Posterior vena cava (tissue), 2 donors: ENCODE data around the gene MDFI. TPM values are rescaled to one million over a fixed set of nuclear protein-coding genes. Genes with fewer than 3 reads are reported as not detected.
"Not testable (repeated sequence)": the region's sequence is repeated elsewhere in the genome, so short reads cannot be mapped to it uniquely, and the experiment has no call there.

Experiments used
- DNase-seq: peaks from one replicate; pipeline ENCODE4 v3.0.0-alpha.2; 2020; ENCODE audit warnings: low spot score
- intact Hi-C, 2 donors: fragments of 100-400 bp; cut with DNase I; formaldehyde crosslinking; loops; one replicate each; pipeline versions ENCODE4 v1.14.1 to v1.14.2; 2022 to 2023
- total RNA-seq, 2 donors: library from RNA; stranded (reverse); fragmentation: NEBNext Ultra II Directional; extraction: Animal tissue kit (Norgen Biotek cat#: 25700); gene quantifications; one replicate each; pipeline ENCODE4 v1.2.1, GENCODE V29; 2021
- donor health status: DM: yes; HTN: yes; CAD: no.
- donor health status: DM: yes; HTN: yes; CAD: no.

The MDFI gene
- total RNA-seq, 2 donors from 2014 or later: 5.4 to 6.5 TPM

DNA sequence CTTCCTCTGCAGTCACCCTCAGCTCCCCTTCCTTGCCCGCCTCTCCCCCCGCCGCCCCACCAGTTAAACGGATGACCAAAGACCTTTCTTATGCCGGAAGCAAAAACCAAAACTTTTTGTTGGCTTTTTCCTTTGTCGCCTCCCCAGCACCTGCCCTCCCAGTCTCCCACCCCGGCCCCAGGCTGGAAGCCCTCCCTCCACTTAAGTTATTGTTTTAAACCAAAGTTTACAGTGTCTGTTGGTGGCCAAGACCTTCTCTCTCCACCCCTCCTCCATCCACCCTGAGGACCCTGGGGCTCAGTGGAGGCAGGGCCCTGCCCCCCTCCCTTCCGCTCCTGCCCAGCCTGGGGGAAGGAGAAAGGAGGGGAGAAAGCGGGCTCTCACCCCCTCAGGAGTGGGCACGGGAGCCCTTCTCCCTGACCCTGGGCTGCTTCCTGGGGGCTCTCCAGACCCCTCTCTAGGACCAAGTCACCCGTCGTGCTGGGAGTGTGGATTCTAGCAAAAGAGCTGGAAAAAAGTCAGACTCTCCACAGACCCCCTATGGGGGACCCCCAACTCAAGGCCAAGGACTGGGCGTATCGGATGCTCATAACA lies 38.3 kb upstream of the MDFI start:
- DNase-seq: peak; percentile 47
- intact Hi-C loops: loop anchor here (5.0 to 10.0 kb wide), 2 partner anchors 135 to 442 kb away; no protein-coding TSS in a partner anchor

DNA sequence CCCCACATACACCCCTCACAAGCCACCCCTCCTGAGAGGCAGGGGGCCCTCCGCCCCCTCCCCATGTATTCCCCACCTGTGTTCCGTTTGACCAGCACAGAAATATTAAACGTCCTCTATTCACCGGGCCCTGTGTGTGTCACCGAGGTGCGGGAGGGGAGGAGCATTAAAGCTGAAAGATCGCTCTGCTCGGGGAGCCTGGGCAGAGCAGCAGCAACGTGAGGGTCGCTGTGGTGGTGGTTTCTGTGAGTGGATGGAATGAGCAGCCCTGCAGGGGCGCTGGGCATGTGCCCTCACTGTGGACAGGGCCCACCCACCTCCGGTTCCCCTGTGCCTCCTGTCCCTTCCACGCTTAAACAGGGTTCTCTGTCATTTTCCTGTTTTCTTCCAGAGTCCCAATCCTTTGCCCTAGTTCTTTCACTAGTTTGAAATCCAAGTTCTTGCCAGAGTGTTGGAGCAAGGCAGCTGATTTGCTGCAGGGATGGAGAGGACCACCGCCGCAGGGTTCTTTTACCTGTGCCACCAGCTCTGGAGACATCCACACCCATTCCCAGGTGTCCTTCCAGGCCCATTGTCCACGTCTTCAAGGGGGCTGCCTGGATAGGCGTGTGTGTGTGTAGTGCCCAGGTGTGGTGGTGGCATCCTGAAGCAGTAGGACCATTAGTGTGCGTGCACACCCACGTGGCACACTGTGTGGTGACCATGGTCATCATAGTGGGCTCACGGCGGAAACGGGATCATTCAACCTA lies 37.6 kb upstream of the MDFI start:
- peak; percentile 72 for DNase-seq
- intact Hi-C loops: loop anchor here in 1 of 2 donors (5.0 kb wide), 1 partner anchor 442 kb away; no protein-coding TSS in a partner anchor

DNA sequence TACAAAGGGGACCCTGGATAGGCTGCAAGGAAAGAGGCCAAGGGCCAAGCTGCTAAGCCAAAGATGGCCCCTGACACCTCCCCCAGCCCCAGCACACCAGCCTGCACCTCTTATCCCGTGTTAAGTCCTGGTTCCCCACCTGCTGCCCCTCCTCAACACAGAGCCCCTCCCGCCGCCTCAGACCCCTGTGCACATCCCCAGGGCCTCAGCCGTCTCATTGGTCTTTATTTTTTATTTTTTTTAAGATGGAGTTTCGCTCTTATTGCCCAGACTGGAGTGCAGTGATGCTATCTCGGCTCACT lies 37.1 kb upstream of the MDFI start:
- DNase-seq: no peak

DNA sequence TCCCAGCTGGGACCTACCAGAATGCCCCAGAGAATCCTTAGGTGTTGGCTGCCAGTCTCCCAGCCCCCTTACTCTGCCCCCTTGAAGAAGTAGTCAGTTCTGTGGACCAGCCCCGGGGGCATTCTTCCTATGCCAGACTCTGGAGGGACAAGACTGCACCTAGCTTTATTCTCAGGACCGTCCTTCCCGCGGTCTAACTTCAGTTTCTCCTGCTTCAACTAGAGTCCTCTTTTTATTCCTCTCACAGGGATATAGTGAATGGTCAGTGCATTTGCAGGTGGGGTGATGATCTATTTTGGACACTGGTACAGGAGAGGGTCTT lies 35.9 kb upstream of the MDFI start:
- DNase-seq: no peak
- intact Hi-C loops: loop anchor here in 1 of 2 donors (2.0 to 5.0 kb wide), 2 partner anchors 80 to 440 kb away; no protein-coding TSS in a partner anchor

More for the DNA sequence above, 37.1 kb upstream of the MDFI start:
- intact Hi-C loops: loop anchor here in 1 of 2 donors (5.0 kb wide), 1 partner anchor 441 kb away; no protein-coding TSS in a partner anchor

DNA sequence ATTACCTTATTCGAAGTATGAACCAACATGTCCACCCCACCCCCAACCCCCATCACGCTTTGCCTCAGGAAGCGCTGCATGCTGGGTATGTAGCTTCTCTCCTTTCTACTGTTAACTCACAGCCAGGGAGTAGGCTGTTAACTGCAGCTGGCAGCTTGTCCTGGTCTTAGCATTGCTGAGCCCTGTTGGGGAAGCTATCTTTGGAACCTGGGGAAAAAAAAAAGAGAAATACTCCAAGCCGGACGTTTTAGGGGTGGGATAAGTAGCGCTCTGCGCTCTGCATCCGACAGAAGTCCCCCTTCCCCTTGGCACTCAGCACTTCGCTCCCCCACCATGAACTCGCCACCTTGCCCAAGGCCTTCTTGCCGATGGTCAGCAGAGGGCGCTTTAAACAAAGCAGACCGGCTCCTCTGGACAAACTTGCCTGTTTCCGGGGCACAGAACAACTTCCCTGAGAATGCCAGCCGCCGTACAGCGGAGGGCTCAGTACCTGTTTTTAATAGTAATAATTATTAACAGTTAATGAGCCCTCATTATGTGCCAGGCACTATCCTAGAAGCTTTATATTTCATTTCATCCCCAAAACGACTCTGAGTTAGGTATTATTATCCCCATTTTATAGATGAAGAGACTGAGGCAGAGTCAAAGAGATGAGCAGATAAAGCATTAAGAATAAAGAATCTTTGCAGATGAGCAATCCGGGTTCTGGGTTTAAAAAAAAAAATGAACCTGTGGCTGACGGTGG lies 35.2 kb upstream of the MDFI start:
- intact Hi-C loops: loop anchor here in 1 of 2 donors (2.0 to 5.0 kb wide), 2 partner anchors 80 to 439 kb away; no protein-coding TSS in a partner anchor
- DNase-seq: peak; percentile 91

DNA sequence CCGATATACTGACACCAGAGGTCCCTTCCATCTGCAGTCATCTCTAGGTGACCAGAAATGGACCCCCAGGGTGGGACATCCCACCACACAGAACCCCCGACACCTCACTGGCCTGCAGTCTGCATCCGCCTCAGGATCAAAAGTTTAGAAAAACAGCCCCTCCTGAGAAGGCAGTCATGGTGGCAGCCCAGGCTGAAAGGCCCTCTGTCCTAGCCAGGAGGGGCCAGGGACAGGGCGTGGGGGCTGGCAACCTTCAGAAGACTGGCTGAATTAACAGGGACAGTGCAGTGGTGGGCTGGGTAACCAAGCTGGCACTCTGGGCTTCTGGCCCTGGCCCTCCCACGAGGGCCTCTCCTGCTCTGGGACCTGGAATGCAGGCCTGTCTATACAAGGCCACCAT lies 34.3 kb upstream of the MDFI start:
- intact Hi-C loops: loop anchor here in 1 of 2 donors (5.0 kb wide), 1 partner anchor 438 kb away; no protein-coding TSS in a partner anchor
- DNase-seq: peak; percentile 59

DNA sequence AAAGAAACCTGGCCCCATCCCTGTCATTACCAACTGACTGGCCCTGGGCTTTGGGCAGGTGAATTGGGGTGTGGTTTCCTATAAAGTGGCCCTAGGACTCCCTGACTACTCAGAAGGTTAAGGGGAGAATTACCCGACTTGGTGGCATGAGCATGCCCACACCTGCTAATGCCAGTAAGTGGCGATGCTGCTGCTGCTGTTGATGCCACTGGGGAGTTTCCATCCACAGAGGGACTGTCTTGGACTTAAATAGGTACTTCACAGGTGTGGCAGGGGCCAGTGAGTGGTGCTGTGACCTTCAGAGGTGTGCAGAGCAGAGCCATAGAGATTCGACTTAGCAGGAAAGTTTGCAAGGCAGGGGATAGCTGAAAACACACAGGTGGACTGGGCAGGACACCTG lies 32.6 kb upstream of the MDFI start:
- intact Hi-C loops: loop anchor here in 1 of 2 donors (5.0 kb wide), 1 partner anchor 77 kb away; no protein-coding TSS in a partner anchor
- peak; percentile 41 for DNase-seq

DNA sequence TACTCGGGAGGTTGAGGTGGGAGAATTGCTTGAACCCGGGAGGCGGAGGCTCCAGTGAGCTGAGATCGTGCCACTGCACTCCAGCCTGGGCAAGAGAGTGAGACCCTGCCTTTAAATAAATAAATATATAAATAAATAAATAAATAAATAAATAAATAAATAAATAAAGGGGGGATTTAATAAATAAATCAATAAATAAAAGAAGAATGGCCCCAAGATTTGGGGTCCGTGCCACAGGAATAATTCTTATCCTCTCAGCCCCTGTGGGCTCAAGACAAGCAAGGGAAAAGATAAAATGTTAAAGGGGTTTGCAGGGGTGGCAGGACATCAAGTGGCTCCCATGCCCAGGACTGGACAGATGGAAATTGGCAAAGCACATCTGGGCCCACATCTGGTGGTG lies 31.2 kb upstream of the MDFI start:
- intact Hi-C loops: loop anchor here in 1 of 2 donors (5.0 kb wide), 1 partner anchor 75 kb away; no protein-coding TSS in a partner anchor
- DNase-seq: no peak

DNA sequence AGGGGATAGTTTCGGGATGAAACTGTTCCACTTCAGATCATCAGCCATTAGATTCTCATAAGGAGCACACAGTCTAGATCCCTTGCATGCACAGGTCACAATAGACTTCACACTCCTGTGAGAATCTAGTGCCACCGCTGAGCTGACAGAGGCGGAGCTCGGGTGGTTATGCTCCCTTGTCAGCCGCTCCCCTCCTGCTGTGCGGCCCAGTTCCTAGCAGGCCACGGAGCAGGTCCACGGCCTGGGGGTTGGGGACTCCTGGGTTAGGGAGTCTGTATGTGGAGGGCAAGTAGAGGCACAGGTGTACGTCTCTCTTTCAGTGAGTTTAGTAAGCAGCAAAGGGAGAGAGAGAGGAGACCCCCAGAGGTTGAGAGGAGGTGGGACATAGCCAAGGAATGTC lies 30.5 kb upstream of the MDFI start:
- intact Hi-C loops: loop anchor here in 1 of 2 donors (5.0 kb wide), 1 partner anchor 75 kb away; no protein-coding TSS in a partner anchor
- DNase-seq: peak; percentile 60

DNA sequence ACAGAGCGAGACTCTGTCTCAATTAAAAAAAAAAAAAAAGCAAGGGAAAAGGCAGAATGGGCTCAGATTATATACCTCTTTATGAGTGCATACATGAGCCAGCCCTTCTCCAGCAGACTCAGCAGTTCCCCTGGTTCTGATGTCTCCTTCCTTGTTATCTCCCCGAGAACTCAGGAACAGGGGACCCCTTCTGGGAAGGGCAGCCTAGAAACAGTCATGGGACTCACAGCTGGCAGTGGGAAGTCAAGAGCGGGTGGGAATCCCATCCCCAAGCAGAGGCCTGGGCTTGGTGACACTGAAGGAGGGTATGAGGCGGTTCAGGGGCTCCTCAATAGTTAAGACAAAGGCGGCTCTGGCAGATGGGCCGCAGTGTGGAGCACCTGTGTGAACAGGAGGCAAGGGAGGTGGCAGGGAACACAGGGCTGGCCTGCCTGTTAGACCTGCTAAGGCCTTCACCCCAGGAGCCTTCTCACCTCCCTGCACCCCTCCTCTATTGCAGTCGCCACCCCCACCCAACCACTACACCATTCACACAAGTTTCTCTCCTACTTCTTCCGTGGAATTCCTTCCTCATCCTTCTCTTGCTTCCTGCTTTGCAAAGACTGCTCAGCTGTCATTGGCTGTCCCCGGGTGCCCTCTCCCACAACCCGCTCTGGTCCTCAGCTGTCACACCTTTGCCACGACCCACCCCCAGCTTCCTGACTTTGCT lies 29.7 kb upstream of the MDFI start:
- peak; percentile 43 for DNase-seq
- intact Hi-C loops: loop anchor here in 1 of 2 donors (5.0 kb wide), 1 partner anchor 74 kb away; no protein-coding TSS in a partner anchor

DNA sequence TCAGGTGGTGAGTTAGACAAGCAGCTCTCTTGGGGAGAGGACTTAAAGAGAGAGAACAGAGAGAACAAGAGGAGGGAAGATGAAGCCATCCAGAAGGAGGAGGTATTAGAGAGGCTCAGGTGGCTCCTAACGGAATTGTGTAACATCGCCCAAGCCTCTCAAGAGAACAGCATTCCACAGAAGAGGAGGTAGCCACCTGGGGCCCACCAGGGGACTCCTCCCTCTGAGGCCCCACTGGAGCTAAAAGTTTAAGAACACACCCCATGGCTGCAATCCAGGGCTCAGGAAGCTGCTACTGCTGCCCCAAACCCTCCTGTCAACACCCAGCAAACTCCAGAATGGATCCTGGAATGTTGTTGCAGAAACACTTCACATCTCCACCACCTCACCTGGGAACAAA lies 23.6 kb upstream of the MDFI start:
- intact Hi-C loops: no loop called here
- DNase-seq: peak; percentile 11

DNA sequence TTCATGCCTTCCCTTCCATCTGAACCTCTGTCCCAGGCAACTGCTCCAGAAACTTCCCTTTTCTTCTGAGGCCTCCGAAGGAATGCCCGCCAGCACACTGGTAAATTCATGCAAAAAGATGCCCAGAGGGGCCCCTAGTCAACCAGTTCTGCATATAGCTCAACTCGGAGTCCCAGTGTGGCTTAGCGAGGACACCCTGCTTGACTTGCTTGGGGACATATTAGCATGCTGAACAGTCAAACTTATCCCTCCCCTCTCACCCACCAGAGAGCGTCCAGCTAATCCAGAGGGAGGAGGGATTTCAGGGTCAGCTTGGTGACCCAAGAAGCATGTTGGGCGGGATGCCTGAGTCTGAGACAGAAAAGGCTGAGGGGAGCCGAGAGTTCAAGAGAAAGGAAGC lies 23.0 kb upstream of the MDFI start:
- peak; percentile 30 for DNase-seq
- intact Hi-C loops: no loop called here

DNA sequence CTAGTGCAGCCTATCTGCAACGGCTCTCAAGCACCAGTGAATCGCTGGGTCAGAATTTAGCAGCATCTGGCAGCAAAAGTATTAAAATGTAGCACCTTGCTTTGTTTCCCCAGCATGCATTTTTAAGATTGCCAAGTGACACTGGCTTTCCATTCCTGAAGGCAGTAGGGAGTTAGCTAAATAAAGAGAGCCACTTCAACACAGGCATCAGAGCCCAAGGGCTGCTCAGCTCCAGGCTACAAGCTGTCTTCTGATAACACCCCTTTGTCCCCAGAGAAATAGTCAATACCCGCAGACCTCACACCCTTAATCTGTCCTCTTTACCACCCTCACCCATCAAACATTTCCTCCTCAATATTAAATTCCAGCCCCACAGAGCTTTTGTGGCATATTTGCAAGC lies 19.7 kb upstream of the MDFI start:
- no peak for DNase-seq
- intact Hi-C loops: no loop called here

DNA sequence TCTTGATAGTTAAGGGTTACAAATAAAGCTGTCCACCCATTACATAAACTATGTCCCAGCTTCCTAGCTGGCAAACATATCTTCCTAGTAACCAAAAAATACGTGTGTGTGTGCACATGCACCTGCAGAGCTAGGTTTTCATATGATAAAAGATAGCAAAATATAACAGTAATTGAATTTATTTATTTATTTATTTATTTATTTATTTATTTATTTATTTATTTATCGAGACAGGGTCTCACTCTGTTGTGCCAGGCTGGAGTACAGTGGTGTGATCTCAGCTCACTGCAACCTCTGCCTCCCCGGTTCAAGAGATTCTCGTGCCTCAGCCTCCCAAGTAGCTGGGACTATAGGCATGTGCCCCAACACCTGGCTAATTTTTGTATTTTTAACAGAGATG lies 19.1 kb upstream of the MDFI start:
- intact Hi-C loops: not testable (repeated sequence)
- peak; percentile 6 for DNase-seq

DNA sequence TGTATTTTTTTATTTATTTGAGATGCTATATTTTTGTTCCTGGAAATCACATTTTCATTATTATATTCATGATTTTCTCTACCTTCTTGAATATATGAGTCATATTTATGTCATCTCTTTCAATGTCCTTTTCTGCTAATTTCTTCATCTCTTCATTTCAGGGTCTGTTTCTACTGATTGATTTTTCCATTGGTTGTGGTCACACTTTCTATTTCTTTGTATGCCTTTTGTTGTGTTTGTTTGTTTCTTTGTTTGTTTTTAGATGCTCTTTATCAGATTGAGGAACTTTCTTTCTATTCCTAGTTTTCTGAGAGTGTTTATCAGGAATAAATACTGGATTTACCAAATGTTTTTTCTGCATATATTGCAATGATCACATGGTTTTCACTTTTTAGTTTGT lies 16.9 kb upstream of the MDFI start:
- no peak for DNase-seq
- intact Hi-C loops: no loop called here

DNA sequence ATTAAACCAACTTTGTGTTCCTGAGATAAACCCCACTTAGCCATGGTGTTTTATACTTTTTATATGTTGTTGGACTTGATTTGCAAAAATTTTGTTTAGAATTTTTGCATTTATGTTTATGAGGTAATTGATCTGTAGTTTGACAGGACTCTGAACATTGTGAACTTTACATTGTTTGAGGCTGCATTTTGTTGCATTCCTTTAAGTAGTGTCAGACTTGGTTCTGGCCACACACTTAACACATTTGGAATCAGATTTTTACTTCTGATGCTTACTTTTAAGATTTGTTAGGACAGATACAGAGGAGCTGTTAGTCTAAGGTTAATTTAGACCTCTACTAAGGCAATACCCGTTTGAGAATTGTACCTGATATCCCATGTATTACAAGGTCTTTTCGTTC lies 16.5 kb upstream of the MDFI start:
- intact Hi-C loops: no loop called here
- DNase-seq: no peak

DNA sequence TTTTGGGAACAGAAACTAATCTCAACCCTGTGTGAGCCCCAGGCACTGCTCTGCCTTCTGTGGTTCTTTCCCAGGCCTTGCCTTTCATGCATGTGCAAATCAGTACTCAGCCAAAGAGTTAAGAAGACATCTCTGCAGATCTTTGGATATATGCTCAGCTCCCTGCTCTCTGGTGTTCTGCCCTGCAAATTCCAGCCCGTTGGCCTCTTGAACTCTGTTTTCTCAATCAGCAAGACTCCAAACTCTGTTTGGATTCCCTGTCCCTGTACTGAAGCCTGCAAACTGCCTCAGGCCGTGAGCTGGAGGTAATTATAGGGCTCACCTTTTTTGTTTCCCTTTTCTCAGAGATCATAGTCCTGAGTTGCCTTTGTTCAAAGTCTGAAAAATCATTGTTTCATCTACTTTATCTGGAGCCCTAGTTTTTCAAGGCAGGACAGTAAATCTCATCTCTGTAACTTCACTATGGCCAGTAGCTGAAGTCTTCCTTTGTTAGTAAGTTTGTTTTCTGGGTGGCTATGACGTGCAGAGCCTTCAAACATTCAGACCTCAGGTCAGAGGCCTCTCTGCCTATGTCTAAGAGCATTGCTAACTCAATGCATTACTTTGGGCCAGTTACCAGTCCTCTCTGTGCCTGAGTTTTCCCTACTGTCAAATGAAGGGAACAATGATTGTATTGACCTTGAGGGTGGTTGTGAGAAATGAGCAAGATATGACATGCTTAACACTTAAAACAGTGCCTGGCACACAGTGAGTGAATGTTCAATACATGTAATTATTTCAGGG lies 15.9 kb upstream of the MDFI start:
- DNase-seq: peak; percentile 19
- intact Hi-C loops: no loop called here

DNA sequence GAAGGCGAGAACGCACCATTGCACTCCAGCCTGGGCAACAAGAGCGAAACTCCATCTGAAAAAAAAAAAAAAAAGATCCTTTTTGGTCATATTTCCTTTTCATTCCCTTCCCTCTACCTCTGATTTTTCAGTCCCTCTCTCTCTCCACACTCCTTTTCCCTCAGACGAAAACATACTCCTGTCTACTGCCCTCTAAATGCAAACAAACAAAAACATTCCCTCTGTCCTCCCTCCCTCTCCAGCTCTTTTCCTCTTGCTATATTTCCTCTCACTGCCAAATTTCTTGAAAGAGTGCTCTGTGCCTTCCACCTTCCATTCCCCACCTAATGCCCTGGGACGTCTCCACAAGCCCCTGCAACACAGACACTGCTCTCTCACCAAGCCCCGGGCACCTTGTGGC lies 14.9 kb upstream of the MDFI start:
- intact Hi-C loops: no loop called here

More for the DNA sequence above, 14.9 kb upstream of the MDFI start:
- no peak for DNase-seq
